ENCODE results near the gene SPDYE4.

SPDYE4 gene

GRCh38 chr17:8708025-8708461, 50.3 kb downstream of the SPDYE4 start:
- no peak for DNase-seq

GRCh38 chr17:8707332-8708024, 50.9 kb downstream of the SPDYE4 start:
- DNase-seq: no peak

- no peak for DNase-seq
Measured at GRCh38 chr17:8706431-8706830, 51.9 kb downstream of the SPDYE4 start.

- DNase-seq: no peak
Measured at GRCh38 chr17:8705427-8705826, 52.9 kb downstream of the SPDYE4 start.

- no peak for DNase-seq
Measured at GRCh38 chr17:8703001-8703400, 55.3 kb downstream of the SPDYE4 start.

GRCh38 chr17:8701754-8702153, 56.6 kb downstream of the SPDYE4 start:
- no peak for DNase-seq

- DNase-seq: no peak
Measured at GRCh38 chr17:8701221-8701620, 57.1 kb downstream of the SPDYE4 start.

All from left hindlimb (tissue), 1 donor.